Adipocyte (in vitro differentiated cells): Measurements from ENCODE around the gene WDR64.

Source experiments
- DNase-seq: peaks from one replicate; pipeline ENCODE4 v3.0.0-alpha.2; 2015; ENCODE audit warnings: low read depth
- H3K27me3 ChIP-seq: replicated peaks from 2 replicates; pipeline ENCODE4 v1.7.0; 2013; ENCODE audit warnings: mild to moderate bottlenecking, low read length, moderate library complexity; ENCODE audit not compliant: control insufficient read depth, insufficient read depth
- H3K36me3 ChIP-seq: 2 replicates; pipeline ENCODE4 v1.7.0; 2013; ENCODE audit warnings: low read length, mild to moderate bottlenecking, moderate library complexity; ENCODE audit not compliant: control insufficient read depth, insufficient read depth, severe bottlenecking
- H3K4me1 ChIP-seq: 2 replicates; pipeline ENCODE4 v1.7.0; 2013; ENCODE audit warnings: mild to moderate bottlenecking, low read length, moderate library complexity; ENCODE audit not compliant: control insufficient read depth, insufficient read depth
- H3K4me3 ChIP-seq: 2 replicates; pipeline ENCODE4 v1.7.0; 2013; ENCODE audit warnings: mild to moderate bottlenecking, low read length, moderate library complexity
- H3K9ac ChIP-seq: 2 replicates; pipeline ENCODE4 v1.7.0; 2013; ENCODE audit warnings: mild to moderate bottlenecking, low read length, moderate library complexity
- H3K9me3 ChIP-seq: 2 replicates; pipeline ENCODE4 v1.7.0; 2013; ENCODE audit warnings: mild to moderate bottlenecking, low read length, moderate library complexity; ENCODE audit not compliant: control insufficient read depth

The WDR64 gene

DNA sequence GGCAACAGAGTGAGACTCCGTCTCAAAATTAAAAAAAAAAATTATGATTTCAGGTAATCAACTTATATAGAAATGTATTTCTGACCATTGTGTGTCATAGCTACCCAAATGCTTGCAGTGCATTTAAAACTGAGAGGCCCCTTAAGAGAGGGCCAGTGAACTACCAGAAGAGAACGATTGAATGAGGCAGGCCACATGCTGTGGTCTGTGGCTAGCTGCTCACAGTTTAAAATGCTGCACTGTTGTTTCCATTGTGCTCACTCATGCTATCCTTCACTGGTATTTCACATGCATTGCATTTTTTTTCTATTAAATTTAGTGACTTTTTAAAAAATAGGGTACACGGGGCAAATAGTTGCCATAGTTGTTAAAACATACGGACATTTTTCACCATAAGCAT lies 37.9 kb upstream of the WDR64 start:
- Histone ChIP-seq H3K4me3 (no peak overlapping the region), H3K9ac (no peak overlapping the region), H3K36me3 (no peaks in the 10 kb centered on the region), H3K9me3 (no peaks in the 10 kb centered on the region), H3K4me1 (peaks cover 27% of the 10 kb centered on the region), H3K27me3 (no peaks in the 10 kb centered on the region)
- DNase-seq = no peak

DNA sequence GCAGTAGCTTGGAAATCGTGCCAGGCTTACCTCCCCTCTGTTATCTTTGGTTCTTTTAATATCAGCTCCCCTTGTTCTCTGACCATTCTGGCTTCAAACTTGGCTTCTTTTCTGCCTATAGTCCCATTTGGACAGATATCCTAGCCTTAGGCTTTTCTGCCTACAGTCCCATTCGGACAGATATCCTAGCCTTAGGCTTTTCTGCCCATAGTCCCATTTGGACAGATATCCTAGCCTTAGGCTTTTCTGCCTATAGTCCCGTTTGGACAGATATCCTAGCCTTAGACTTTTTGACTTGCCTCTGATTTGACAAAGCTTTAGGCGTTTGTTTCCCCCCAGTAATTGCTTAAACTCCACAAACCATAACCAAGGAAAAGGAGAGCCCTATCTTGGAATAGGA lies 37.5 kb upstream of the WDR64 start:
- Histone ChIP-seq H3K36me3 (no peaks in the 10 kb centered on the region), H3K4me3 (no peak overlapping the region), H3K9me3 (no peaks in the 10 kb centered on the region), H3K27me3 (no peaks in the 10 kb centered on the region), H3K4me1 (peaks cover 27% of the 10 kb centered on the region), H3K9ac (no peak overlapping the region)
- no peak for DNase-seq

DNA sequence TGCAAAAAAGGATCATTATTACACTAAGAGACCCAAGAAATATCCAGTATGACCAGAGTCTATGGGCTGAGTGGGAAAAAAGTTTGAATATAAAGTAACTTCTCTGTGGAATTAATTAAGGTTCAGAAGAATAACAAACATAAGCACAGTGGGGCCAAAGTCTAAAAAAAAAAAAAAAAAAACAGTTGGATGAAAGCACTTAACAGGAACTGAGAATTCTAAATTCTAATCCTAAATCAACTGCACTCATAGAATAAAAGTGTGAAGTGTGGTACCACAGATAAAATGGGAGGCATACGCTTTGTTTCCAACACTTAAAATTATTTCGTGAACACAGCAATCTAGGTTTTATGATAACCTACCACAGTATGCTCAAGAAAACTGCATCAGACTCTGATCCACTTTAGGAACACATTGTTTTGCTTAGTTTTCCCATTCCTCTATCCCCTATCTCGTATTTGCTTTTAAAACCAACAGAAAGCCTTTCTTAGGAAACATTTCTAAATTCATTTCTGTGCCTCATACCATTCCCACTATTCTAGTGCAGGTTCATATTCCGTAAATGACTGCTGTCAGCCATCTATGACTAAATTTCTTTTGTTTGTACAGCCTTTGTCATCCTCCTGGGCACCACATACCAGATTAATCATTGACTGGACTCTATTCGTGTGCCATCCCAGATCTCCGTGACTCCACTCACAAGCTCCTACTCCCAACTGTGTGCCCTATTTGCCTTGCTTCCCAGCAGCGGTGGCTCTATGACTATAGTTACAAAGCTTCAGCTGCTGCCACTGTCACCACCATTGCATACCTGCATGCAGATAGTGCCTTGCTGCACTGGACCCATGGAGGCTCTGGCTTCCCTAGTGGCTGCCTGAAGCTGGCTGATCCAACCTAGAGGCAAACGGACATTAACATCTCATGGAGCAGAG lies 36.8 kb upstream of the WDR64 start:
- no peaks in the 10 kb centered on the region for H3K9me3 ChIP-seq
- no peak overlapping the region for H3K9ac ChIP-seq
- no peaks in the 10 kb centered on the region for H3K27me3 ChIP-seq
- H3K4me3 ChIP-seq = no peak overlapping the region
- peaks cover 22% of the 10 kb centered on the region for H3K4me1 ChIP-seq
- DNase-seq = no peak
- no peaks in the 10 kb centered on the region for H3K36me3 ChIP-seq

- Histone ChIP-seq H3K9ac (no peak overlapping the region), H3K9me3 (no peaks in the 10 kb centered on the region), H3K27me3 (no peaks in the 10 kb centered on the region), H3K4me3 (no peak overlapping the region), H3K36me3 (no peaks in the 10 kb centered on the region), H3K4me1 (peaks cover 7% of the 10 kb centered on the region)
- no peak for DNase-seq
These were observed 34.7 kb upstream of the WDR64 start for GRCh38 chr1:241617426-241617825.

DNA sequence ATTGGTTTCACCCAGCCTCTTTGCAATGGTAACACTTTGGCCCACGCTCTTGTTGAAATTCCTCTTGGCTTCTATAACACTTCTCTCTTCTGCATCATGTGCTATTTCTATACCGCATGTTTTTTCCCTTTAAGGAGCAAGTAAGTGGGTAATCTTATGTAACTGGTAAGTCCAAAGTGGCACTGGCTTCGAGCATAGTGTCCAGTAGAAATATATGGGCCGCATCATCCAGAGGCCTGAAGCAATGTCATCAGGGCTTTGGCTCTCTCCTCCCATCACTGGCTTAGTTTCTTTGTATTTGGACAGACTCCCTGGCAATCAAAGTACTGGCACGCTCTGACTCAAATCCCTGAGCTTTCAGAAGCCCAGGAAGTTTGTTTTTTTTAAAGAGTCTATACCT lies 29.4 kb upstream of the WDR64 start:
- DNase-seq = no peak
- H3K9ac ChIP-seq = no peak overlapping the region
- no peaks in the 10 kb centered on the region for H3K36me3 ChIP-seq
- H3K9me3 ChIP-seq = no peaks in the 10 kb centered on the region
- no peaks in the 10 kb centered on the region for H3K27me3 ChIP-seq
- peaks cover 20% of the 10 kb centered on the region for H3K4me1 ChIP-seq
- no peak overlapping the region for H3K4me3 ChIP-seq

DNA sequence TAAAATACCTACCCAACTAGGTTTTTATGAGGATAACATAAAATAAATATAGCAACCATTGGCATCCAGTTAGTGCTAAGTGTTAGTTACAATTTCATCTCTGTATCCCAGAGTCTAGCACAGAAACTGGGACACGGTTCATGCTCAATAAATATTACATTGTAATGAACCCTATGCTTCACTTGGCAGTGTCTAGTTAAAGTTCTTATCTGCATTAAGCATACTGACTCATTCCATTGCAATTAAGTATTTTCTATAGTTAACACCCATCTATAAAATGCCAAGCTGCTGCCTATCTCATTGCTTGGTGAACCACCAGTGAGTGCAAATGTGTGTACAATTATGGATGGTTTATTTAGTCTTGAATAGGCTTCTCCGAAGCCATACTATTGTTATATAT lies 27.1 kb upstream of the WDR64 start:
- Histone ChIP-seq H3K4me1 (peaks cover 28% of the 10 kb centered on the region), H3K4me3 (no peak overlapping the region), H3K9me3 (no peaks in the 10 kb centered on the region), H3K9ac (no peak overlapping the region), H3K27me3 (no peaks in the 10 kb centered on the region), H3K36me3 (no peaks in the 10 kb centered on the region)
- no peak for DNase-seq

- Histone ChIP-seq H3K36me3 (no peaks in the 10 kb centered on the region), H3K4me3 (no peak overlapping the region), H3K9me3 (no peaks in the 10 kb centered on the region), H3K27me3 (no peaks in the 10 kb centered on the region), H3K4me1 (peaks cover 28% of the 10 kb centered on the region), H3K9ac (no peak overlapping the region)
- DNase-seq = peak; percentile 80
These were observed 24.4 kb upstream of the WDR64 start for GRCh38 chr1:241627453-241628259.

- Histone ChIP-seq H3K9ac (no peak overlapping the region), H3K9me3 (no peaks in the 10 kb centered on the region), H3K27me3 (no peaks in the 10 kb centered on the region), H3K4me1 (peaks cover 19% of the 10 kb centered on the region), H3K4me3 (no peak overlapping the region), H3K36me3 (peaks cover 4% of the 10 kb centered on the region)
- no peak for DNase-seq
These were observed 22.1 kb upstream of the WDR64 start for GRCh38 chr1:241630005-241630404.

DNA sequence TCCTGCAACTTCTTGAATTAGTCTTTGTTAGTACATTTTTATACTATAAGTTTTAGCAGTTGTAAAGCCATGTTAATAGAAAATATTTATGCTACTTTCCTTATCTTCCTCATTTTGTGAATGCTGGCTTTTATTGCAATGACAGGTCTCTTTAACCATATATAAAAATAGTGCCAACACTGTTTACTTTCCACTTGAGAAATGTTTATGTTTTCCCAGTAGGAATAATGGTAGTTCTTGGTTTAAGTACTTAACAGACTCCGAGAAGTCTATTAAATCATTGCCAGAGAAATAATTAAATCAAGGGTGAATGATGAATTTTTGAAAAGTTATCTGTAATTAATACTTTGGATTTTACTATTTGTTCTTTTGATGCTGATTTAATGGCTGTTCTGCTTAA lies 21.6 kb upstream of the WDR64 start:
- no peak overlapping the region for H3K9ac ChIP-seq
- peaks cover 15% of the 10 kb centered on the region for H3K4me1 ChIP-seq
- DNase-seq = no peak
- H3K9me3 ChIP-seq = no peaks in the 10 kb centered on the region
- H3K4me3 ChIP-seq = no peak overlapping the region
- no peaks in the 10 kb centered on the region for H3K27me3 ChIP-seq
- H3K36me3 ChIP-seq = peaks cover 8% of the 10 kb centered on the region

DNA sequence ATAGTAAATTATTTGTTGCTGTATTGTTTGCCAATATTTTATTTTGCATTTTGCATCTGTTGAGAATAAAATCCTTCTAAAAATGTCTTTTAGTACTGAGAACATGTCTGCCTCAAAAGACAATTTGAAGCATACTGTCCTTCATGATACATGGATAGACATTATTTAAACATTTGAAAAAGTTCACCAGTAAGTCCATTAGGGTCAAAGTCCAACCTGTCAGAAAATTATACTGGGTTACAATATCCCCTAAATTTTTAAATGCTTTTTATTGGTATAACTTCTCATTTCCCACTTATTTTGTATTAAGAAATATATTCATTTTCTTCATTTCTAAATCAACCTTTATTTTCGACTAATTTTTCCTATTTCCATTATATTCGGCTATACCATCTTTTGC lies 21.2 kb upstream of the WDR64 start:
- DNase-seq = no peak
- Histone ChIP-seq H3K4me3 (no peak overlapping the region), H3K4me1 (peaks cover 13% of the 10 kb centered on the region), H3K36me3 (peaks cover 8% of the 10 kb centered on the region), H3K9me3 (no peaks in the 10 kb centered on the region), H3K9ac (no peak overlapping the region), H3K27me3 (no peaks in the 10 kb centered on the region)

DNA sequence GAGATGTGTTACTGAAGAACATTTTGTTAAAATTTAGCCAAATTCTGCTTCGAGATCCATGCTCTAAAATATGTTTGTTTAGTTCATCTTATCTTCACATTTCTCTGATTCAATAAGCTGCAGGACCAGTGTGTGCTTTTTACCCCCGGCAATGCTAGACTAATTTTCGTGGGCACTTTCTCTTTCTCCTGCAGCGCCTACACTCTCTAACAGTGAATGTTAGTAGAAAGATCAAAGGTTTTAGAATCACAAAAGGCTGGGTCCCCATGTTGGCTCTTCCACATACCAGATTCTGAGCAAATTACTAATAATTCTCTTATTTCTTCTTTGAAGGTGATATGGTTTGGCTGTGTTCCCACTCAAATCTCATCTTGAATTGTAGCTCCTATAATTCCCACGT lies 20.4 kb upstream of the WDR64 start:
- H3K9me3 ChIP-seq = no peaks in the 10 kb centered on the region
- H3K27me3 ChIP-seq = no peaks in the 10 kb centered on the region
- no peak for DNase-seq
- H3K36me3 ChIP-seq = peaks cover 8% of the 10 kb centered on the region
- H3K4me3 ChIP-seq = no peak overlapping the region
- no peak overlapping the region for H3K9ac ChIP-seq
- H3K4me1 ChIP-seq = peaks cover 13% of the 10 kb centered on the region
